ENCODE measurements around the gene GALNT2. TPM values are rescaled to one million over a fixed set of nuclear protein-coding genes. Genes with fewer than 3 reads are reported as not detected.

Gene GALNT2
- total RNA-seq, 1 experiment from 2014 or later = 152 TPM

DNA sequence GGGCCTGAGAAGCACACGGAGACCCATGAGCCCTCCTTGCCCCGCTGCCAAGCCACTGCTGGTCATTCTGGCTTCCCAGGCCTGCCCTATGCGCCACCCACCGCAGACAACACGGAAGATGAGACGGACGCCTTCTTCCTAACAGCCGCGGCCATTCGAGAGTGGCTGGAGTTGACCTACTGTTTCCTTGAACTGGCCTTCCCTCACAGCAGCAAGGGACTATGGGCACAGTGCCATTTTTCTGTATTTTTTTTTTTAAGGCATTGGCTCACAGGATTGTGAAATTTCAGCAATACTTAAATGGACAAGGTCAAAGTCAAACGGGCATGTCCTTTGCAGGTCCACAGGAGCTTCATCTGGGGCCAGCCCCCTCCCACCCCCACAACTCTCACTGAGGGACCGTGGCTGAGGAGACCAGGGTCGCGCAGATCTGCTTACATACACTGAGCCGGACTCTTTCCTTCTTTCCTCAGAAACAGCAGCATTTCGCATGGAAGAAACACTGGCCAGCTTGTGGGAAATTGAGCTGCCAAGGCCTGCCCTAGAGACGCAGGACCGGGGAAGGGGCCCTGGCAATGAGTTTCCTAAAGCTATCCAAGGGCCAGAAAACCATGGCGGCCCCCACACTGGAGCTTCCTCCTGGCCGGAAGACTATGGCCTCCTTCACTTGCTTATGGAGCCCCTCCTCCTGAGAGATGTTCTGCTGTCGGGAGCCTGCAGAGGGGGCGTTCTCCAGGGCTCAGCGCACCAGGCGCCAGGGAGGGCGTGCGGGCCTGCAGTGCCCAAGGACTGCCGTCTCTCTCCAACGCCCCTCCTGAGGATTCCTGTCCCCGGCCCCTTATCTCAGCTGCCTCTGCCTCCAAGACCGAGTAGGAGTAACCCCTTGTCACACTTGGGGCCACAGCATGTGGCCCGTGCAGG, 260.2 kb downstream of the GALNT2 start:
- POLR2A ChIA-PET = no interaction called here
- H3K36me3 ChIP-seq (ENCODE audit: control insufficient read depth, insufficient read depth, low read length) = no peaks in the 10 kb centered on the region
- CTCF ChIA-PET = interaction anchor here (0.7 kb wide), 1 partner anchor 151 kb away, joined by 3 read pairs; no protein-coding TSS in a partner anchor
- BruUV-seq (replicated peaks) = no TSS peak
- no peaks in the 10 kb centered on the region for H3K4me1 ChIP-seq (ENCODE audit: control insufficient read depth, insufficient read depth, low read length)
- intact Hi-C loops (cut with micrococcal nuclease; ENCODE audit: unreplicated experiment) = no loop called here
- no peak overlapping the region for H3K4me3 ChIP-seq (ENCODE audit: low read depth in 2 of 2, low read length in 2 of 2)
- DNase-seq (ENCODE audit: low read depth, low spot score) (no peak), ATAC-seq (no peak)
- TF ChIP-seq POLR2AphosphoS5 (IDR thresholded peaks at IDR 0.05; ENCODE audit: low read depth, low read length) = no peak
- TF ChIP-seq, protein P1, sequence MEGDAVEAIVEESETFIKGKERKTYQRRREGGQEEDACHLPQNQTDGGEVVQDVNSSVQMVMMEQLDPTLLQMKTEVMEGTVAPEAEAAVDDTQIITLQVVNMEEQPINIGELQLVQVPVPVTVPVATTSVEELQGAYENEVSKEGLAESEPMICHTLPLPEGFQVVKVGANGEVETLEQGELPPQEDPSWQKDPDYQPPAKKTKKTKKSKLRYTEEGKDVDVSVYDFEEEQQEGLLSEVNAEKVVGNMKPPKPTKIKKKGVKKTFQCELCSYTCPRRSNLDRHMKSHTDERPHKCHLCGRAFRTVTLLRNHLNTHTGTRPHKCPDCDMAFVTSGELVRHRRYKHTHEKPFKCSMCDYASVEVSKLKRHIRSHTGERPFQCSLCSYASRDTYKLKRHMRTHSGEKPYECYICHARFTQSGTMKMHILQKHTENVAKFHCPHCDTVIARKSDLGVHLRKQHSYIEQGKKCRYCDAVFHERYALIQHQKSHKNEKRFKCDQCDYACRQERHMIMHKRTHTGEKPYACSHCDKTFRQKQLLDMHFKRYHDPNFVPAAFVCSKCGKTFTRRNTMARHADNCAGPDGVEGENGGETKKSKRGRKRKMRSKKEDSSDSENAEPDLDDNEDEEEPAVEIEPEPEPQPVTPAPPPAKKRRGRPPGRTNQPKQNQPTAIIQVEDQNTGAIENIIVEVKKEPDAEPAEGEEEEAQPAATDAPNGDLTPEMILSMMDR (IDR thresholded peaks at IDR 0.05) = no peak
- TF ChIP-seq, protein P2, sequence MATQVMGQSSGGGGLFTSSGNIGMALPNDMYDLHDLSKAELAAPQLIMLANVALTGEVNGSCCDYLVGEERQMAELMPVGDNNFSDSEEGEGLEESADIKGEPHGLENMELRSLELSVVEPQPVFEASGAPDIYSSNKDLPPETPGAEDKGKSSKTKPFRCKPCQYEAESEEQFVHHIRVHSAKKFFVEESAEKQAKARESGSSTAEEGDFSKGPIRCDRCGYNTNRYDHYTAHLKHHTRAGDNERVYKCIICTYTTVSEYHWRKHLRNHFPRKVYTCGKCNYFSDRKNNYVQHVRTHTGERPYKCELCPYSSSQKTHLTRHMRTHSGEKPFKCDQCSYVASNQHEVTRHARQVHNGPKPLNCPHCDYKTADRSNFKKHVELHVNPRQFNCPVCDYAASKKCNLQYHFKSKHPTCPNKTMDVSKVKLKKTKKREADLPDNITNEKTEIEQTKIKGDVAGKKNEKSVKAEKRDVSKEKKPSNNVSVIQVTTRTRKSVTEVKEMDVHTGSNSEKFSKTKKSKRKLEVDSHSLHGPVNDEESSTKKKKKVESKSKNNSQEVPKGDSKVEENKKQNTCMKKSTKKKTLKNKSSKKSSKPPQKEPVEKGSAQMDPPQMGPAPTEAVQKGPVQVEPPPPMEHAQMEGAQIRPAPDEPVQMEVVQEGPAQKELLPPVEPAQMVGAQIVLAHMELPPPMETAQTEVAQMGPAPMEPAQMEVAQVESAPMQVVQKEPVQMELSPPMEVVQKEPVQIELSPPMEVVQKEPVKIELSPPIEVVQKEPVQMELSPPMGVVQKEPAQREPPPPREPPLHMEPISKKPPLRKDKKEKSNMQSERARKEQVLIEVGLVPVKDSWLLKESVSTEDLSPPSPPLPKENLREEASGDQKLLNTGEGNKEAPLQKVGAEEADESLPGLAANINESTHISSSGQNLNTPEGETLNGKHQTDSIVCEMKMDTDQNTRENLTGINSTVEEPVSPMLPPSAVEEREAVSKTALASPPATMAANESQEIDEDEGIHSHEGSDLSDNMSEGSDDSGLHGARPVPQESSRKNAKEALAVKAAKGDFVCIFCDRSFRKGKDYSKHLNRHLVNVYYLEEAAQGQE (IDR thresholded peaks at IDR 0.05; ENCODE audit: insufficient read depth in 1 of 2, low read depth in 2 of 2, low read length in 1 of 2) = no peak
- no peak for TF ChIP-seq TCF7L2 (IDR thresholded peaks at IDR 0.05; ENCODE audit: low read depth, low read length)
- no peak for TF ChIP-seq SIN3A (IDR thresholded peaks at IDR 0.05; ENCODE audit: borderline replicate concordance, insufficient read depth, low read depth, low read length)
- H3K9me3 ChIP-seq (ENCODE audit: control insufficient read depth, insufficient read depth, low read depth, low read length) = no peaks in the 10 kb centered on the region
- no peak overlapping the region for H3K27ac ChIP-seq (ENCODE audit: low read length)
- in situ Hi-C loops (cut with HindIII; ENCODE audit: low pct_unique_long_range_greater_than_20kb, low sequenced_read_pairs) = no loop called here
- H3K27me3 ChIP-seq (ENCODE audit: control insufficient read depth, insufficient read depth, low read length) = no peaks in the 10 kb centered on the region

DNA sequence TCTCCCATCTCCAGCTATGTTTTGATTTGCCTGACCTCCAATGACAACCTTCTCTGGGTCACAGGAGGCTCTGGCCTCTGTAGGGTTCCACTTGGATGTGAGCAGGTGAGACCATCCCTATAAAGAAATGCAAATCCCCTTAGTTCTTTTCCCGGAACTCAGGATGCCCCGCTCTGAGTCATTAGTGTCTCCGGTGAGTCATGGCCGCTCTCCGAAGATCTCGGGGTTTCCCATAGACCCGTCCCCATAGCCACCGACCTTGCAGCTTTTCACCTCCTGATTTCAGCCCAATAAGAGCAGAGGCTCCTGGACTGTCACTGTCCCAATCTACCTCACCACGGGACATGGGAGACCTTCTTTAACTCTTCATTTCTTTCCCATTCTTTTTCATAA, 260.9 kb downstream of the GALNT2 start:
- ATAC-seq = no peak; the same call in 1 of the 2 replicates
- Histone ChIP-seq H3K27ac (ENCODE audit: low read length) (no peak overlapping the region), H3K4me3 (ENCODE audit: low read depth in 2 of 2, low read length in 2 of 2) (no peak overlapping the region), H3K4me1 (ENCODE audit: control insufficient read depth, insufficient read depth, low read length) (no peaks in the 10 kb centered on the region), H3K9me3 (ENCODE audit: control insufficient read depth, insufficient read depth, low read depth, low read length) (no peaks in the 10 kb centered on the region), H3K27me3 (ENCODE audit: control insufficient read depth, insufficient read depth, low read length) (no peaks in the 10 kb centered on the region), H3K36me3 (ENCODE audit: control insufficient read depth, insufficient read depth, low read length) (no peaks in the 10 kb centered on the region)
- intact Hi-C loops (cut with micrococcal nuclease; ENCODE audit: unreplicated experiment) (no loop called here), in situ Hi-C loops (cut with HindIII; ENCODE audit: low pct_unique_long_range_greater_than_20kb, low sequenced_read_pairs) (no loop called here)
- BruUV-seq (replicated peaks) = no TSS peak
- DNase-seq (ENCODE audit: low read depth, low spot score) = no peak
- ChIA-PET POLR2A (no interaction called here), CTCF (no interaction called here)
- no peak for TF ChIP-seq SIN3A (IDR thresholded peaks at IDR 0.05; ENCODE audit: borderline replicate concordance, insufficient read depth, low read depth, low read length)
- TF ChIP-seq, protein P1 (IDR thresholded peaks at IDR 0.05) = no peak
- no peak for TF ChIP-seq POLR2AphosphoS5 (IDR thresholded peaks at IDR 0.05; ENCODE audit: low read depth, low read length)
- TF ChIP-seq, protein P2 (IDR thresholded peaks at IDR 0.05; ENCODE audit: insufficient read depth in 1 of 2, low read depth in 2 of 2, low read length in 1 of 2) = no peak
- TF ChIP-seq TCF7L2 (IDR thresholded peaks at IDR 0.05; ENCODE audit: low read depth, low read length) = no peak
